ENCODE data around the gene SP1.
A peak's percentile ranks its signal among the peaks of the same experiment; 100 is the strongest.
"Not testable (repeated sequence)": the region's sequence is repeated elsewhere in the genome, so short reads cannot be mapped to it uniquely, and the experiment has no call there.

SP1 gene

GRCh38 chr12:53415752-53416389 lies 35.9 kb downstream of the SP1 start:
- DNase-seq = not testable (repeated sequence)

- not testable (repeated sequence) for DNase-seq
Measured at GRCh38 chr12:53417291-53417816, 37.4 kb downstream of the SP1 start.

GRCh38 chr12:53418221-53418620 lies 38.2 kb downstream of the SP1 start:
- no peak for DNase-seq

GRCh38 chr12:53419756-53420155 lies 39.8 kb downstream of the SP1 start:
- DNase-seq = no peak

GRCh38 chr12:53422247-53422646 lies 42.3 kb downstream of the SP1 start:
- DNase-seq = not testable (repeated sequence)

- DNase-seq = no peak
Measured at GRCh38 chr12:53423597-53423996, 43.6 kb downstream of the SP1 start, which contains the start of gene AMHR2. Gene AMHR2 (plus strand): TSS chr12:53423855. CDS start chr12:53423935, 80 bp downstream.

- no peak for DNase-seq
Measured at GRCh38 chr12:53424626-53425514, 44.9 kb downstream of the SP1 start.

- no peak for DNase-seq
Measured at GRCh38 chr12:53425515-53426150, 45.7 kb downstream of the SP1 start.

GRCh38 chr12:53427905-53428594 lies 48.1 kb downstream of the SP1 start:
- no peak for DNase-seq

- DNase-seq = no peak
Measured at GRCh38 chr12:53428741-53429140, 48.8 kb downstream of the SP1 start.

- DNase-seq = no peak
Measured at GRCh38 chr12:53430116-53430515, 50.1 kb downstream of the SP1 start.

- DNase-seq = no peak
Measured at GRCh38 chr12:53431187-53431586, 51.2 kb downstream of the SP1 start.

GRCh38 chr12:53435326-53435725 lies 55.4 kb downstream of the SP1 start:
- not testable (repeated sequence) for DNase-seq

- not testable (repeated sequence) for DNase-seq
Measured at GRCh38 chr12:53439582-53439981, 59.6 kb downstream of the SP1 start.

GRCh38 chr12:53441040-53441833 lies 61.3 kb downstream of the SP1 start, which contains the start of gene PRR13:
Gene PRR13 (plus strand): TSS chr12:53441734. CDS start chr12:53442715, 981 bp downstream.
- DNase-seq = peak; percentile 93

- DNase-seq = no peak
Measured at GRCh38 chr12:53443955-53444354, 64.0 kb downstream of the SP1 start.

GRCh38 chr12:53444593-53445325 lies 64.8 kb downstream of the SP1 start:
- not testable (repeated sequence) for DNase-seq

- DNase-seq = no peak
Measured at GRCh38 chr12:53450936-53451335, 71.0 kb downstream of the SP1 start.

- DNase-seq = peak; percentile 95
Measured at GRCh38 chr12:53451661-53452158, 71.7 kb downstream of the SP1 start, which contains the start of gene PCBP2. Gene PCBP2 (plus strand): TSS chr12:53452102. CDS start chr12:53454801, 2,699 bp downstream.
